Parathyroid adenoma (tissue), 2 donors: ENCODE results near the gene ABCB9.
"Not testable (repeated sequence)": the region's sequence is repeated elsewhere in the genome, so short reads cannot be mapped to it uniquely, and the experiment has no call there.

Source experiments
- H2AFZ ChIP-seq: fragments of 300-600 bp; sonication (generic); one replicate; pipeline ENCODE4 v1.7.0; 2017; ENCODE audit warnings: antibody characterized with exemption, mild to moderate bottlenecking
- H3K27ac ChIP-seq: fragments of 300-600 bp; sonication (generic); one replicate; pipeline ENCODE4 v1.7.0; 2017
- H3K27me3 ChIP-seq: fragments of 300-600 bp; sonication (generic); one replicate; pipeline ENCODE4 v1.7.0; 2017; ENCODE audit warnings: low read length; ENCODE audit not compliant: control insufficient read depth, insufficient read depth
- H3K36me3 ChIP-seq: fragments of 300-600 bp; sonication (generic); one replicate; pipeline ENCODE4 v1.7.0; 2017; ENCODE audit warnings: low read length; ENCODE audit not compliant: control insufficient read depth, insufficient read depth
- H3K4me1 ChIP-seq: fragments of 300-600 bp; sonication (generic); one replicate; pipeline ENCODE4 v1.7.0; 2017; ENCODE audit warnings: control low read depth
- H3K4me2 ChIP-seq: fragments of 300-600 bp; sonication (generic); one replicate; pipeline ENCODE4 v1.7.0; 2017; ENCODE audit warnings: low read length
- H3K4me3 ChIP-seq: fragments of 300-600 bp; sonication (generic); one replicate; pipeline ENCODE4 v1.7.0; 2017; ENCODE audit warnings: low read depth, low read length
- H3K79me2 ChIP-seq: fragments of 300-600 bp; sonication (generic); one replicate; pipeline ENCODE4 v1.7.0; 2017; ENCODE audit warnings: control low read depth
- H3K9ac ChIP-seq: fragments of 300-600 bp; sonication (generic); one replicate; pipeline ENCODE4 v1.7.0; 2017; ENCODE audit warnings: mild to moderate bottlenecking
- H3K9me3 ChIP-seq: fragments of 300-600 bp; sonication (generic); one replicate; pipeline ENCODE4 v1.7.0; 2017; ENCODE audit warnings: low read length; ENCODE audit not compliant: control insufficient read depth
- TF ChIP-seq, protein P1 (sequence below): fragments of 300-600 bp; sonication (generic); IDR thresholded peaks from one replicate; pipeline ENCODE4 v1.7.0; 2017; ENCODE audit warnings: antibody characterized with exemption, mild to moderate bottlenecking
- donor health status: primary hyperparathyroidism.

Gene ABCB9

DNA sequence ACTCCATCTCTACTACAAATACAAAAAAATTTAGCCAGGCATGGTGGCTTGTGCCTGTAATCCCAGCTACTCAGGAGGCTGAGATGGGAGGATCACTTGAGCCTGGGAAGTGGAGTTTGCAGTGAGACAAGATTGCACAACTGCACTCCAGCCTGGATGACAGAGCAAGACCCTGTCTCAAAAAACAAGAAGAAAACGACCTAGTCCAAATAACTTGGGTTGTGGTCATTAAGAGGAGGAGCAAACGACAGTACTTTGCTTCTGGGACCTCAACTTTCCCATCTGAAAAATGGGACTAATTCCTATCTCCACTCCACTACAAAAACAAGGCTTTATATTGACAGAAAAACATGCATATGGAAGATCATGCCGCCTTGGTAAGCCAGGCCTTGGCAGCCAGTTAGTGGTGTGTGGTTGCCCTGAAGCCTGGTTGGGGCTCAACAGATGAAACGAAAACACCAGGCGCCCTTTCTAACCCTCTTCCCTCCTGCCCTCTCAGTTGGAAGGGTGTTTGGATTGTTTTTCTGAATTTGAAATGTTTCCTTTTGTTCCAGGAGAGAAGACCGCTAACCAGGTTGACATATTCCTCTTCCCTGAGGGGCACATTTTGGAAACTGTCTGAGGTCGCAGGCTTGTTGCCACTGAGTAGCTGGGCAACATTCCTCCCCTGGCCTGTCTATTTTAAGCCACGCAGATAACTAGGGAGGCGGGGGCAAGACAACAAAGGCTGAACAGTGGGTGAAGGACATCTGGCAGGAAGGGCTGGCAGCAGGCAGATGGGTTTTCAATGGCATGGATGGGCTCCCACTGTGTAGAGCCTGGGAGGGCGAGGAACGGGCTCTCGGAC is 56.6 kb downstream of the ABCB9 start:
- H3K4me3 ChIP-seq = peak overlapping the region; percentile 9
- no peaks in the 10 kb centered on the region for H3K4me1 ChIP-seq
- no peak overlapping the region for H3K9ac ChIP-seq
- no peaks in the 10 kb centered on the region for H3K36me3 ChIP-seq
- TF ChIP-seq, protein P1, sequence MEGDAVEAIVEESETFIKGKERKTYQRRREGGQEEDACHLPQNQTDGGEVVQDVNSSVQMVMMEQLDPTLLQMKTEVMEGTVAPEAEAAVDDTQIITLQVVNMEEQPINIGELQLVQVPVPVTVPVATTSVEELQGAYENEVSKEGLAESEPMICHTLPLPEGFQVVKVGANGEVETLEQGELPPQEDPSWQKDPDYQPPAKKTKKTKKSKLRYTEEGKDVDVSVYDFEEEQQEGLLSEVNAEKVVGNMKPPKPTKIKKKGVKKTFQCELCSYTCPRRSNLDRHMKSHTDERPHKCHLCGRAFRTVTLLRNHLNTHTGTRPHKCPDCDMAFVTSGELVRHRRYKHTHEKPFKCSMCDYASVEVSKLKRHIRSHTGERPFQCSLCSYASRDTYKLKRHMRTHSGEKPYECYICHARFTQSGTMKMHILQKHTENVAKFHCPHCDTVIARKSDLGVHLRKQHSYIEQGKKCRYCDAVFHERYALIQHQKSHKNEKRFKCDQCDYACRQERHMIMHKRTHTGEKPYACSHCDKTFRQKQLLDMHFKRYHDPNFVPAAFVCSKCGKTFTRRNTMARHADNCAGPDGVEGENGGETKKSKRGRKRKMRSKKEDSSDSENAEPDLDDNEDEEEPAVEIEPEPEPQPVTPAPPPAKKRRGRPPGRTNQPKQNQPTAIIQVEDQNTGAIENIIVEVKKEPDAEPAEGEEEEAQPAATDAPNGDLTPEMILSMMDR = no peak
- no peak overlapping the region for H3K27ac ChIP-seq
- no peak overlapping the region for H2AFZ ChIP-seq
- H3K4me2 ChIP-seq = peak overlapping the region; percentile 21
- H3K27me3 ChIP-seq = no peaks in the 10 kb centered on the region
- no peaks in the 10 kb centered on the region for H3K9me3 ChIP-seq
- H3K79me2 ChIP-seq = no peaks in the 10 kb centered on the region

DNA sequence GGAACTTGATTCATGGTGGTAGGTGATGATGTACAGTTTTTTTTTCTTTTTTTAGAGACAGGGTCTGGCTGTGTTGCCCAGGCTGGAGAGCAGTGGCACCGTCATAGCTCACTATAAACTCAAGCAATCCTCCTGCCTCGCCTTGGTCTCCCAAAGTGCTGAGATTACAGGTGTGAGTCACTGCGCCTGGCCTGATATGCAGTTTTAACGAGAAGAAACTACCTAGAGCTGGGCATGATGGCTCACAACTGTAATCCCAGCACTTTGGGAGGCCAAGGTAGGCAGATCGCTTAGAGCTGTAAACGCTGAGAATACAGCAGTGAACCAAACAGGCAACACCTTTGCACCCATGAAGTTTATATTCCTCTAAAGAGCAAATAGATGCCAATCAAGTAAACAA is 57.3 kb downstream of the ABCB9 start:
- Histone ChIP-seq H3K36me3 (no peaks in the 10 kb centered on the region), H3K27me3 (no peaks in the 10 kb centered on the region), H3K9ac (no peak overlapping the region), H3K4me1 (no peaks in the 10 kb centered on the region), H2AFZ (no peak overlapping the region), H3K9me3 (no peaks in the 10 kb centered on the region), H3K27ac (no peak overlapping the region), H3K79me2 (no peaks in the 10 kb centered on the region), H3K4me2 (no peak overlapping the region), H3K4me3 (no peak overlapping the region)
- TF ChIP-seq, protein P1 = no peak

DNA sequence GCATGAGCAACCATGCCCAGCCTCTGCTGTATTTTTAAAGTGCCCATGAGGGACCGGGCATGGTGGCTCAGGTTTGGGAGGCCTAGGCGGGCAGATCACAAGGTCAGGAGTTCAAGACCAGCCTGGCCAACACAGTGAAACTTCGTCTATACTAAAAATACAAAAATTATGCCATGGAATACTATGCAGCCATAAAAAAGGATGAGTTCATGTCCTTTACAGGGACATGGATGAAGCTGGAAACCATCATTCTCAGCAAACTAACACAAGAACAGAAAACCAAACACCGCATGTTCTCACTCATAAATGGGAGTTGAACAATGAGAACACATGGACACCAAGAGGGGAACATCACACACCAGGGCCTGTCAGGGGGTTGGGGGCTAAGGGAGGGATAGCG is 61.0 kb downstream of the ABCB9 start:
- H3K9me3 ChIP-seq, H3K27me3 ChIP-seq, H2AFZ ChIP-seq, H3K4me2 ChIP-seq, H3K4me1 ChIP-seq, H3K9ac ChIP-seq, H3K36me3 ChIP-seq, H3K4me3 ChIP-seq, H3K27ac ChIP-seq, H3K79me2 ChIP-seq: not testable (repeated sequence)

DNA sequence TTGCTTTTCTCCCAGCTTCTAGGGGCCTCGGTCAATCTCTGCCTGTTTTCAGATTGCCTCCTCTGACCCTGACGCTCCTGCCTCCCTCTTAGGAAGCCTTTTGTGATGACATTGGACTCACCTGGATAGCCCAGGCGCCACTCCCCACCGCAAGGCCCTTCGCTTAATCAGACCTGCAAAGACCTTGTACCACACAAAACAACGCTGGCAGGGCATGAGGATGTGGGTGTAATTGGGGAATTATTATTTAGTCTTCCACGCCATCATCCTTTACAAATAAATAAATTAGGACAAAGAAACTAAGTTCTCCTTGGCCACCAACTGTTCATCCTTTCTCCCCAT is 62.6 kb downstream of the ABCB9 start:
- H3K9ac ChIP-seq = no peak overlapping the region

DNA sequence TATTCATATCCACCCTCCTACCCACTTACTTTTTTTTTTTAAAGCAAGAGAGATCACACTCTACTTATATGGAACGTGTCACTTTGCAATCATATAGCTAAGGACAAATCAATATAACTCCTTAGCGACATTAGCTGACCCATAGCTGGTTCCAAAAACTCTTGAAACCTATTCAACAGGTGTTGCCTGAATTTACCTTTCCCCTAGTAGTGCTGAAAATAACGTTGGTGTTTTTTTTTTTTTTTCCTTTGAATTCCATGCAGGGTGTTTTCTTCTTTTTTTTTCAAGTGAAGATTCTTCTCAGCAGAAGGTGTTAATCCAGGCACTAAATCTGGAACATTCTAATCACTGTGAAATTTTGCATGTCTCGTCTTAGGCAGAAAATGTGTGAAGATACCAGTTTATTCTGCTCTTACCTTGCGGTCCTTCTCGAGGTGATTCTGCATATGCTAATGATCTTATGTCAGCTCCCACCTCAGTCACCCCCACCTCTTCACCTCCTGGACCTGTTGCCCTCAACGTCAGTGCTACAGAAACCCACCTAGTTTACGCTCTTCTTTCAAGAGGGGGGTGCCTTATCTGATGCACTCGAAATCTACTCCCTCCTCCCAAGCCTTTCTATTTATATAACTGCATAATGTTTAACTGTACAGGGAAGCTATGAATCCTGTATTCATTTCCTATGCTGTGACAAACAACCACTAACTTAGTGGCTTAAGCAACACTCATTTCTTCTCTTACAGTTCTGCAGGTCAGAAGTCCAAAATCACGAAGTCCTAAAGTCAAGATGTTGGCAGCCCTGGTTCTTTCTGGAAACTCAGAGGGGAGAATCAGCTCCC is 63.2 kb downstream of the ABCB9 start:
- Histone ChIP-seq H3K4me1 (no peaks in the 10 kb centered on the region), H3K27ac (no peak overlapping the region), H2AFZ (no peak overlapping the region), H3K27me3 (no peaks in the 10 kb centered on the region), H3K9me3 (no peaks in the 10 kb centered on the region), H3K79me2 (no peaks in the 10 kb centered on the region), H3K9ac (no peak overlapping the region), H3K4me3 (no peak overlapping the region), H3K36me3 (no peaks in the 10 kb centered on the region), H3K4me2 (no peak overlapping the region)
- TF ChIP-seq, protein P1 = no peak

More for the DNA sequence above, 62.6 kb downstream of the ABCB9 start:
- Histone ChIP-seq H3K4me2 (no peak overlapping the region), H3K27me3 (no peaks in the 10 kb centered on the region), H2AFZ (no peak overlapping the region), H3K4me3 (no peak overlapping the region), H3K79me2 (no peaks in the 10 kb centered on the region), H3K9me3 (no peaks in the 10 kb centered on the region), H3K4me1 (no peaks in the 10 kb centered on the region), H3K27ac (no peak overlapping the region), H3K36me3 (no peaks in the 10 kb centered on the region)
- TF ChIP-seq, protein P1 = no peak
